M059J (cell line): ENCODE data around the gene KRT77. TPM values are rescaled to one million over a fixed set of nuclear protein-coding genes. Genes with fewer than 3 reads are reported as not detected.

Experiments
- DNase-seq: peaks from one replicate; pipeline ENCODE4 v3.0.0-alpha.2; 2012; ENCODE audit warnings: low read depth
- total RNA-seq: library from RNA; depleted of rRNA; stranded (reverse); fragments of >200 nt; shearing (Covaris generic); gene quantifications from 2 replicates; pipeline ENCODE4 v1.2.3, GENCODE V29; 2014

The KRT77 gene
- total RNA-seq, 1 experiment from 2014 or later: not detected

GRCh38 chr12:52692254-52692653 lies 11.1 kb downstream of the KRT77 start:
- DNase-seq: no peak

GRCh38 chr12:52691841-52692150 lies 11.5 kb downstream of the KRT77 start:
- no peak for DNase-seq

GRCh38 chr12:52691076-52691840 lies 12.1 kb downstream of the KRT77 start:
- DNase-seq: no peak

GRCh38 chr12:52690351-52691075 lies 12.8 kb downstream of the KRT77 start:
- DNase-seq: no peak

GRCh38 chr12:52689936-52690335 lies 13.4 kb downstream of the KRT77 start:
- DNase-seq: no peak

- DNase-seq: no peak
These were observed 14.1 kb downstream of the KRT77 start for GRCh38 chr12:52689239-52689638.

GRCh38 chr12:52688481-52688880 lies 14.8 kb downstream of the KRT77 start:
- no peak for DNase-seq

- no peak for DNase-seq
These were observed 15.6 kb downstream of the KRT77 start for GRCh38 chr12:52687497-52688385.

- DNase-seq: no peak
These were observed 16.4 kb downstream of the KRT77 start for GRCh38 chr12:52686756-52687487.

GRCh38 chr12:52686063-52686462 lies 17.3 kb downstream of the KRT77 start:
- DNase-seq: no peak

- DNase-seq: no peak
These were observed 17.9 kb downstream of the KRT77 start for GRCh38 chr12:52685406-52685890.

GRCh38 chr12:52684431-52684830 lies 18.9 kb downstream of the KRT77 start:
- DNase-seq: no peak

- no peak for DNase-seq
These were observed 19.6 kb downstream of the KRT77 start for GRCh38 chr12:52683575-52684300.

- DNase-seq: no peak
These were observed 20.3 kb downstream of the KRT77 start for GRCh38 chr12:52682938-52683574.

GRCh38 chr12:52682381-52682660 lies 21.0 kb downstream of the KRT77 start:
- no peak for DNase-seq

- DNase-seq: no peak
These were observed 21.6 kb downstream of the KRT77 start for GRCh38 chr12:52681526-52682380.

- DNase-seq: no peak
These were observed 23.0 kb downstream of the KRT77 start, which contains the start of gene KRT1 for GRCh38 chr12:52680363-52680762. Gene KRT1, minus strand, starts transcription at chr12:52680407. Its CDS starts 59 bp downstream, at chr12:52680348.

GRCh38 chr12:52679875-52680274 lies 23.4 kb downstream of the KRT77 start:
- no peak for DNase-seq

GRCh38 chr12:52677671-52678070 lies 25.7 kb downstream of the KRT77 start:
- DNase-seq: no peak

GRCh38 chr12:52677126-52677525 lies 26.2 kb downstream of the KRT77 start:
- no peak for DNase-seq
